H1 (cell line): ENCODE data around the gene ATP6V0A1. TPM values are rescaled to one million over a fixed set of nuclear protein-coding genes. Genes with fewer than 3 reads are reported as not detected.
A peak's percentile ranks its signal among the peaks of the same experiment; 100 is the strongest.

Experiments
- CTCF ChIA-PET: fragments of 300-600 bp; sonication (Branson Sonifier 250); formaldehyde crosslinking; loops from one replicate; lab custom pipeline; 2021; ENCODE audit not compliant: partially characterized antibody; lab: Charles Lee
- POLR2A ChIA-PET: fragments of 300-600 bp; sonication (Branson Sonifier 250); formaldehyde crosslinking; loops from one replicate; lab custom pipeline; 2021; ENCODE audit warnings: inconsistent platforms; ENCODE audit not compliant: partially characterized antibody; lab: Charles Lee
- DNase-seq, 2 experiments: peaks; one replicate each; pipeline versions ENCODE4 v3.0.0 to v3.0.0-alpha.2; 2010 to 2022; ENCODE audit warnings: low spot score in 2 of 2, low read depth in 1 of 2, mixed read lengths in 1 of 2
- FAIRE-seq: peaks from 2 replicates; lab custom pipeline; 2011; peaks lifted over from hg19 to GRCh38; lab: Jason Lieb, UNC
- H2AFZ ChIP-seq: 2 replicates; pipeline ENCODE4 v1.8.1; 2012; ENCODE audit warnings: low read length, inconsistent platforms
- H2AK5ac ChIP-seq: 2 replicates; pipeline ENCODE4 v1.6.1; 2013; ENCODE audit warnings: low read depth, low read length
- H2BK120ac ChIP-seq: replicated peaks from 2 replicates; pipeline ENCODE3; 2013; ENCODE audit warnings: low read depth, low read length, inconsistent platforms
- H2BK12ac ChIP-seq: 2 replicates; pipeline ENCODE4 v1.6.1; 2013; ENCODE audit warnings: low read depth, low read length
- H2BK15ac ChIP-seq: 2 replicates; pipeline ENCODE4 v1.6.1; 2013; ENCODE audit warnings: low read length
- H2BK20ac ChIP-seq: 2 replicates; pipeline ENCODE4 v1.6.1; 2013; ENCODE audit warnings: low read length
- H2BK5ac ChIP-seq: 2 replicates; pipeline ENCODE4 v1.6.1; 2013; ENCODE audit warnings: low read depth, low read length
- H3K14ac ChIP-seq: 2 replicates; pipeline ENCODE4 v1.6.1; 2013; ENCODE audit warnings: inconsistent platforms; ENCODE audit not compliant: insufficient read length
- H3K18ac ChIP-seq: 2 replicates; pipeline ENCODE4 v1.6.1; 2013; ENCODE audit warnings: low read length; ENCODE audit errors: extremely low read depth
- H3K23ac ChIP-seq: 2 replicates; pipeline ENCODE4 v1.6.1; 2013; ENCODE audit warnings: inconsistent platforms; ENCODE audit not compliant: insufficient read length
- H3K23me2 ChIP-seq: 2 replicates; pipeline ENCODE4 v1.6.1; 2013; ENCODE audit warnings: low read depth, low read length
- H3K27ac ChIP-seq: 2 replicates; pipeline ENCODE4 v1.6.1; 2011; ENCODE audit warnings: low read depth, low read length, inconsistent platforms
- H3K27me3 ChIP-seq, 4 experiments: replicated peaks in 1 of 4; 1 replicate in 1 of 4; 2 replicates in 3 of 4; pipeline versions ENCODE4 v1.6.1 to v1.8.1; 2011 to 2013; ENCODE audit warnings: low read length in 3 of 4, mild to moderate bottlenecking in 3 of 4, inconsistent platforms in 2 of 4, mixed read lengths in 2 of 4, moderate library complexity in 1 of 4; ENCODE audit not compliant: control insufficient read depth in 3 of 4, insufficient read depth in 3 of 4; ENCODE audit errors: extremely low read depth in 1 of 4
- H3K36me3 ChIP-seq, 4 experiments: 2 replicates each; pipeline versions ENCODE4 v1.6.1 to v1.8.1; 2011 to 2013; ENCODE audit warnings: mild to moderate bottlenecking in 4 of 4, low read length in 3 of 4, moderate library complexity in 2 of 4, control low read depth in 1 of 4, inconsistent platforms in 1 of 4; ENCODE audit not compliant: insufficient read depth in 4 of 4, control insufficient read depth in 2 of 4
- H3K4ac ChIP-seq: replicated peaks from 2 replicates; pipeline ENCODE3; 2013; ENCODE audit warnings: low read length, low read depth, mixed read lengths, inconsistent platforms; ENCODE audit not compliant: insufficient read length
- H3K4me1 ChIP-seq, 4 experiments: replicated peaks in 1 of 4; 1 replicate in 1 of 4; 2 replicates in 3 of 4; pipeline versions ENCODE4 v1.6.1 to v1.8.1; 2011 to 2013; ENCODE audit warnings: low read length in 3 of 4, inconsistent platforms in 2 of 4, mixed read lengths in 1 of 4; ENCODE audit not compliant: insufficient read depth in 4 of 4, control insufficient read depth in 3 of 4
- H3K4me2 ChIP-seq, 2 experiments: 2 replicates each; pipeline versions ENCODE4 v1.6.1 to v1.8.1; 2011 to 2013; ENCODE audit warnings: low read depth in 2 of 2, low read length in 2 of 2, control low read depth in 1 of 2, inconsistent platforms in 1 of 2, mild to moderate bottlenecking in 1 of 2; ENCODE audit not compliant: insufficient read depth in 1 of 2
- H3K4me3 ChIP-seq, 4 experiments: fragments of 200-600, 300-600 bp in 1 of 4; sonication (generic), shearing (Covaris generic), sonication (Bioruptor Twin) in 1 of 4; 2 replicates each; pipeline versions ENCODE4 v1.5.1 to v1.8.1; 2011 to 2016; ENCODE audit warnings: low read length in 4 of 4, low read depth in 3 of 4, control low read depth in 2 of 4, inconsistent platforms in 2 of 4, mild to moderate bottlenecking in 2 of 4, mixed read lengths in 1 of 4, moderate library complexity in 1 of 4; ENCODE audit not compliant: insufficient read depth in 2 of 4; ENCODE audit errors: extremely low read depth in 1 of 4
- H3K56ac ChIP-seq: replicated peaks from 2 replicates; pipeline ENCODE3; 2013; ENCODE audit warnings: low read depth, mild to moderate bottlenecking, mixed read lengths, low read length, inconsistent platforms; ENCODE audit not compliant: insufficient read length
- H3K79me1 ChIP-seq: 2 replicates; pipeline ENCODE4 v1.6.1; 2013; ENCODE audit warnings: low read depth, low read length, control low read depth
- H3K79me2 ChIP-seq, 2 experiments: 2 replicates each; pipeline versions ENCODE4 v1.6.1 to v1.8.1; 2012 to 2013; ENCODE audit warnings: low read length in 2 of 2, mild to moderate bottlenecking in 2 of 2, inconsistent platforms in 1 of 2; ENCODE audit not compliant: insufficient read depth in 2 of 2, control insufficient read depth in 1 of 2
- H3K9ac ChIP-seq, 4 experiments: replicated peaks in 1 of 4; 1 replicate in 1 of 4; 2 replicates in 3 of 4; pipeline versions ENCODE4 v1.6.1 to v1.8.1; 2011 to 2013; ENCODE audit warnings: low read depth in 3 of 4, low read length in 3 of 4, control low read depth in 2 of 4, mild to moderate bottlenecking in 2 of 4, moderate library complexity in 2 of 4, inconsistent platforms in 1 of 4; ENCODE audit errors: extremely low read depth in 1 of 4
- H3K9me3 ChIP-seq, 2 experiments: 2 replicates each; pipeline versions ENCODE4 v1.6.1 to v1.8.1; 2012 to 2013; ENCODE audit warnings: mild to moderate bottlenecking in 2 of 2, moderate library complexity in 2 of 2, control low read depth in 1 of 2, inconsistent platforms in 1 of 2, low read depth in 1 of 2, low read length in 1 of 2, mixed read lengths in 1 of 2; ENCODE audit not compliant: insufficient read depth in 2 of 2
- H4K20me1 ChIP-seq, 2 experiments: replicated peaks in 1 of 2; 2 replicates each; pipeline versions ENCODE3 to v1.8.1; 2011 to 2013; ENCODE audit warnings: inconsistent platforms in 2 of 2, low read length in 2 of 2, mild to moderate bottlenecking in 1 of 2; ENCODE audit not compliant: insufficient read depth in 2 of 2, control insufficient read depth in 1 of 2
- H4K5ac ChIP-seq: 2 replicates; pipeline ENCODE4 v1.6.1; 2013; ENCODE audit warnings: low read length, low read depth, mixed read lengths, inconsistent platforms; ENCODE audit not compliant: insufficient read length
- H4K8ac ChIP-seq: 2 replicates; pipeline ENCODE4 v1.8.0; 2013; ENCODE audit warnings: mild to moderate bottlenecking, moderate library complexity, low read length, inconsistent platforms; ENCODE audit not compliant: insufficient read depth; ENCODE audit errors: extremely low read depth
- H4K91ac ChIP-seq: replicated peaks from 2 replicates; pipeline ENCODE3; 2013; ENCODE audit warnings: low read length, mixed read lengths, inconsistent platforms; ENCODE audit not compliant: insufficient read length
- FOSL1 ChIP-seq: IDR thresholded peaks from 2 replicates; pipeline ENCODE4 v1.6.1; 2011; ENCODE audit warnings: mild to moderate bottlenecking, low read depth, low read length, moderate library complexity; ENCODE audit not compliant: insufficient read depth
- SP2 ChIP-seq: IDR thresholded peaks from 2 replicates; pipeline ENCODE4 v1.6.1; 2012; ENCODE audit warnings: mild to moderate bottlenecking, low read length, inconsistent platforms
- ZNF274 ChIP-seq: IDR thresholded peaks from 2 replicates; pipeline ENCODE4 v1.7.0; 2012; ENCODE audit warnings: low read length, borderline replicate concordance; ENCODE audit errors: extremely low read depth
- WGBS, 2 experiments: shearing (Covaris generic) in 1 of 2; methylation state at CpG; one replicate each; pipeline versions ENCODE4 v1.1.6 to v1.1.7; 2013 to 2015; ENCODE audit warnings: low lambda C conversion rate in 2 of 2, mixed read lengths in 2 of 2, inconsistent platforms in 1 of 2, low coverage in 1 of 2, missing lambda C conversion rate in 1 of 2; ENCODE audit not compliant: insufficient replicate concordance in 2 of 2, insufficient coverage in 1 of 2, insufficient read length in 1 of 2; ENCODE audit errors: extremely low coverage in 1 of 2, missing lambda C conversion rate in 1 of 2; 5-methylcytosine and 5-hydroxymethylcytosine counted together
- polyA plus RNA-seq, 7 experiments: library from polyadenylated mRNA; depleted of rRNA in 3 of 7; stranded (reverse) in 5 of 7; unstranded in 2 of 7; fragments of >200 nt in 5 of 7; fragments of 200-250 nt in 2 of 7; gene quantifications; 1 replicate in 5 of 7; 2 replicates in 1 of 7; 4 replicates in 1 of 7; pipeline versions ENCODE4 v1.2.1 to v1.2.3, GENCODE V29; 2011 to 2013; ENCODE audit warnings: missing spikeins in 2 of 7, mixed read lengths in 2 of 7
- total RNA-seq: library from RNA; stranded (reverse); fragmentation: NEBNext Ultra II Directional; extraction: Animal tissue kit (Norgen Biotek cat#: 25700); gene quantifications from 2 replicates; pipeline ENCODE4 v1.2.1, GENCODE V29; 2021

The ATP6V0A1 gene
- total and polyA plus RNA-seq, 2 of the 8 experiments (the other 6 are each of a cell fraction or from before 2014, with no cell fraction given): 55.3 to 63.4 TPM

- DNase-seq: no peak
- H4K5ac ChIP-seq: no peak overlapping the region
- H3K27me3 ChIP-seq: no peaks in the 10 kb centered on the region
- no peak for TF ChIP-seq SP2
- TF ChIP-seq FOSL1: no peak
- TF ChIP-seq ZNF274: no peak
- TF ChIP-seq, all 59 proteins: peak for 0
- Histone ChIP-seq H3K4me1 (peaks cover 0 to 21% (median 9%) of the 10 kb centered on the region in 4 experiments; a peak in 5 of 7 replicates), H3K9ac (no peak overlapping the region), H3K23me2 (peaks cover 18% of the 10 kb centered on the region), H3K79me2 (peaks cover 9 to 22% of the 10 kb centered on the region in 2 experiments; a peak in 3 of 4 replicates), H3K14ac (no peak overlapping the region), H3K56ac (no peak overlapping the region), H3K4me2 (peak overlapping the region in 1 of 2 experiments; percentile 88; a peak in 1 of 4 replicates), H2BK12ac (no peak overlapping the region), H2BK20ac (no peak overlapping the region), H3K9me3 (no peaks in the 10 kb centered on the region), H2BK5ac (no peak overlapping the region), H3K79me1 (peaks cover 17% of the 10 kb centered on the region), H2BK120ac (no peak overlapping the region), H4K8ac (no peak overlapping the region), H3K27ac (no peak overlapping the region), H3K18ac (no peak overlapping the region), H3K4ac (no peak overlapping the region), H3K36me3 (peaks cover 5 to 19% (median 15%) of the 10 kb centered on the region in 4 experiments), H3K23ac (no peak overlapping the region), H4K20me1 (peaks cover 0 to 1% of the 10 kb centered on the region in 2 experiments), H2AK5ac (no peak overlapping the region), H3K4me3 (no peak overlapping the region), H2AFZ (no peak overlapping the region), H2BK15ac (no peak overlapping the region), H4K91ac (no peak overlapping the region)
- ChIA-PET CTCF (interaction anchor here (1.0 to 2.6 kb wide), 5 partner anchors 10 to 746 kb away, joined by 3 to 15 read pairs (median 4); partner anchors contain the start of gene HSD17B1), POLR2A (interaction anchor here (1.1 to 8.1 kb wide), 2 partner anchors 12 to 19 kb away, joined by 3 to 74 read pairs; partner anchors contain the start of gene PSMC3IP)
- 80% methylated on average over 8 of the region's 9 CpGs; no CpG with 5 or more reads in 1 of the 2 experiments for WGBS, 2 experiments
- no peak for FAIRE-seq
Observed at GRCh38 chr17:42563950-42564349, 105.3 kb downstream of the ATP6V0A1 start.
